Measurements from ENCODE around the gene DPF3.

The DPF3 gene

GRCh38 chr14:72680853-72681640, 212.9 kb downstream of the DPF3 start:
- CTCF ChIA-PET: interaction anchor here (0.7 kb wide), 1 partner anchor 268 kb away, joined by 6 read pairs; no protein-coding TSS in a partner anchor
- TF ChIP-seq SUZ12 (IDR thresholded peaks at IDR 0.05): no peak
- DNase-seq (ENCODE audit: extremely low spot score): no peak
- POLR2A ChIA-PET: no interaction called here

- no peak for DNase-seq (ENCODE audit: extremely low spot score)
- CTCF ChIA-PET: no interaction called here
- TF ChIP-seq LEF1 (IDR thresholded peaks at IDR 0.05; ENCODE audit: borderline replicate concordance) (no peak), HDGF (IDR thresholded peaks at IDR 0.05; ENCODE audit: borderline replicate concordance) (no peak), BHLHE40 (IDR thresholded peaks at IDR 0.05; ENCODE audit: borderline replicate concordance) (no peak), ARNT (IDR thresholded peaks at IDR 0.05) (no peak), ZNF384 (IDR thresholded peaks at IDR 0.05) (no peak), PKNOX1 (IDR thresholded peaks at IDR 0.05) (no peak), ELF4 (IDR thresholded peaks at IDR 0.05) (no peak), CTBP1 (IDR thresholded peaks at IDR 0.05; ENCODE audit: borderline replicate concordance) (no peak), FOXK2 (IDR thresholded peaks at IDR 0.05) (no peak), TARDBP (IDR thresholded peaks at IDR 0.05) (no peak), L3MBTL2 (conservative IDR thresholded peaks at IDR 0.05) (no peak), SP1 (IDR thresholded peaks at IDR 0.05) (no peak), FOXM1 (IDR thresholded peaks at IDR 0.05; ENCODE audit: borderline replicate concordance) (no peak), SUZ12 (IDR thresholded peaks at IDR 0.05) (no peak), FOXA1 (IDR thresholded peaks at IDR 0.05) (no peak), NFRKB (IDR thresholded peaks at IDR 0.05) (no peak)
- POLR2A ChIA-PET: no interaction called here
These were observed 214.3 kb downstream of the DPF3 start for GRCh38 chr14:72679536-72680151.

DNA sequence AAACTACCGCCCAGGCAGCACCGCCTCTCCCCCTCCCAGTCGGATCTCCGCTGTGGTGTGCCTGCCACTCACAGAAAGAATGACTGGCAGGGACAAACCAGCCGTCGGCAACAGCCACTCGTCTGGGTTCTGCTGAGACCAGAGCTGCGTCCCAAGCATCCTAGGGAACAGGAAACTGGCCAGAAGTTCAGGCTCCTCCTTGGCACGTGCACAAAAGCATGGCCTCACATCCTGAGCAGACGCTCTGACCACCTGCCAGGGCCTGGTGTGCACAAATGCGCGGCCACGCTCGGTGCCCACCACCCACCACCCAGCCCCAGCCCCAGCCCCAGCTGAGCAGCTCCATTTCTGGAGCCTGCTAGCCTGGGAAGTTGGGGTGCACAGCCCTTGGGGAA, 214.8 kb downstream of the DPF3 start:
- TF ChIP-seq L3MBTL2 (conservative IDR thresholded peaks at IDR 0.05) (no peak), SUZ12 (IDR thresholded peaks at IDR 0.05) (no peak), FOXM1 (IDR thresholded peaks at IDR 0.05; ENCODE audit: borderline replicate concordance) (no peak), NFRKB (IDR thresholded peaks at IDR 0.05) (no peak), SP1 (IDR thresholded peaks at IDR 0.05) (no peak), HDGF (IDR thresholded peaks at IDR 0.05; ENCODE audit: borderline replicate concordance) (no peak), ZNF384 (IDR thresholded peaks at IDR 0.05) (no peak), BHLHE40 (IDR thresholded peaks at IDR 0.05; ENCODE audit: borderline replicate concordance) (no peak), LEF1 (IDR thresholded peaks at IDR 0.05; ENCODE audit: borderline replicate concordance) (no peak), PKNOX1 (IDR thresholded peaks at IDR 0.05) (no peak), ELF4 (IDR thresholded peaks at IDR 0.05) (no peak), CTBP1 (IDR thresholded peaks at IDR 0.05; ENCODE audit: borderline replicate concordance) (no peak), TARDBP (IDR thresholded peaks at IDR 0.05) (no peak), ARNT (IDR thresholded peaks at IDR 0.05) (no peak), FOXA1 (IDR thresholded peaks at IDR 0.05) (no peak), FOXK2 (IDR thresholded peaks at IDR 0.05) (no peak)
- DNase-seq (ENCODE audit: extremely low spot score): no peak
- ChIA-PET POLR2A (interaction anchor here (0.5 kb wide), 1 partner anchor 34 kb away, joined by 3 read pairs; no protein-coding TSS in a partner anchor), CTCF (no interaction called here)

DNA sequence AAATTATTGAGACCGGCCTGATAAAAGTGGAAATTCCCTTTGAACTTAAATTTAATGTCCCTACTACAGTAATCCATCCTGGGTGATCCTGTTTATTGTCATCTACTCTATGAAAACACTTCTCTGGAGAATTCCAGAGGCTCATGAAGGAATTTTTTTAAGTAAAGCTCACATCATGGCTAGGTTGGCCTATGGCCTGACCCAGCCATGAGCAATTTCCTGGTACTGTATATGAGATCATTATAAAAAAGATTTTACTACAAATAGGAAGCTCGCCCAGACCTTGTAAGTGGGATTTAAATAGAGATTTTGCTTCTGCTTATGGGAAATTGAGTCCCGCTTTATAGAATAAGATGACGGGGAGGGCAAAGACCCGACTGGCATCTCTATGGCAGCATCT, 215.5 kb downstream of the DPF3 start:
- no peak for DNase-seq (ENCODE audit: extremely low spot score)
- ChIA-PET POLR2A (no interaction called here), CTCF (interaction anchor here (0.6 kb wide), 1 partner anchor 161 kb away, joined by 5 read pairs; no protein-coding TSS in a partner anchor)
- TF ChIP-seq PKNOX1 (IDR thresholded peaks at IDR 0.05): no peak
- TF ChIP-seq BHLHE40 (IDR thresholded peaks at IDR 0.05; ENCODE audit: borderline replicate concordance): no peak
- no peak for TF ChIP-seq LEF1 (IDR thresholded peaks at IDR 0.05; ENCODE audit: borderline replicate concordance)
- no peak for TF ChIP-seq SP1 (IDR thresholded peaks at IDR 0.05)
- no peak for TF ChIP-seq NFRKB (IDR thresholded peaks at IDR 0.05)
- no peak for TF ChIP-seq TARDBP (IDR thresholded peaks at IDR 0.05)

DNA sequence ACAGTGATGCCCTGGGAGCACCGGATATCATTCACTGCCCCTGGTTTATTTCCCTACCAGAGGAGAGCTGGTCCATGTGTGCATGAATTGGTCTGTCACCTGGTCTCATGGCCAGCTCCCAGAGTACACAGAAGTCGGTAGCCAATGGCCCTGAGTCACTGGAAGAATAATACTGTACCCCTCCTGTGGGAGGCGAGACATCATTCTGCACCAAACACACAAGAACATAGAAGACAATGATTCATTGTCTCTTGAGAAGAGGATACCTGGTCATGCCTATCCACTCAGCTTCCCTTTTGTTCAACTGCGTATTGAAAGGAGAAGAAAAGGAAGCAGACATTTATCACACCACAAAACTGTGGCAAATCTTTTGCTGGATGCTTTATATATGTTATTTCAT, 216.2 kb downstream of the DPF3 start:
- TF ChIP-seq LEF1 (IDR thresholded peaks at IDR 0.05; ENCODE audit: borderline replicate concordance) (no peak), SUZ12 (IDR thresholded peaks at IDR 0.05) (no peak), FOXK2 (IDR thresholded peaks at IDR 0.05) (no peak)
- no peak for DNase-seq (ENCODE audit: extremely low spot score)
- ChIA-PET CTCF (no interaction called here), POLR2A (no interaction called here)

DNA sequence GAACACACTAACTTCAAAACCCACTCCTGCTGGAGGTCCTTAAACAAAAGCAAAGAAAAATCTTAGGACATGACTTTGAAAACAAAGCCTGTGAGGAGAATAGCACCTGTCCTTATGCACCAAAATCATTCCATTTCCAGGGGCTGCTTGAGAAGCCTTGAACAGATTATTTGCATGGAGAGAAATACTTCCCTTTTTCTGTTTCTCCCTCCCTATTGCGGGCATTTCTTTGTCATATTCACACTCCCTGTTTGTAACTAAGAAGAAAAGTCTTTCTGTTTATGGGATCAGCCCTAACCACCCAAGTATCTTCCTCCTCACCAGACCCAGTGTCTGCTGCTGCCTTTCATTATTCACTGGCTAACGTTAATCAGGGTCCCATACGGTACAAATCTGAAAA, 218.8 kb downstream of the DPF3 start:
- DNase-seq (ENCODE audit: extremely low spot score): no peak
- no peak for TF ChIP-seq BHLHE40 (IDR thresholded peaks at IDR 0.05; ENCODE audit: borderline replicate concordance)
- no peak for TF ChIP-seq ARNT (IDR thresholded peaks at IDR 0.05)
- TF ChIP-seq SP1 (IDR thresholded peaks at IDR 0.05): no peak
- TF ChIP-seq PKNOX1 (IDR thresholded peaks at IDR 0.05): no peak
- CTCF ChIA-PET: no interaction called here
- POLR2A ChIA-PET: no interaction called here

All from HEK293T (cell line).